Measurements from ENCODE around the gene SAYSD1.

The SAYSD1 gene

DNA sequence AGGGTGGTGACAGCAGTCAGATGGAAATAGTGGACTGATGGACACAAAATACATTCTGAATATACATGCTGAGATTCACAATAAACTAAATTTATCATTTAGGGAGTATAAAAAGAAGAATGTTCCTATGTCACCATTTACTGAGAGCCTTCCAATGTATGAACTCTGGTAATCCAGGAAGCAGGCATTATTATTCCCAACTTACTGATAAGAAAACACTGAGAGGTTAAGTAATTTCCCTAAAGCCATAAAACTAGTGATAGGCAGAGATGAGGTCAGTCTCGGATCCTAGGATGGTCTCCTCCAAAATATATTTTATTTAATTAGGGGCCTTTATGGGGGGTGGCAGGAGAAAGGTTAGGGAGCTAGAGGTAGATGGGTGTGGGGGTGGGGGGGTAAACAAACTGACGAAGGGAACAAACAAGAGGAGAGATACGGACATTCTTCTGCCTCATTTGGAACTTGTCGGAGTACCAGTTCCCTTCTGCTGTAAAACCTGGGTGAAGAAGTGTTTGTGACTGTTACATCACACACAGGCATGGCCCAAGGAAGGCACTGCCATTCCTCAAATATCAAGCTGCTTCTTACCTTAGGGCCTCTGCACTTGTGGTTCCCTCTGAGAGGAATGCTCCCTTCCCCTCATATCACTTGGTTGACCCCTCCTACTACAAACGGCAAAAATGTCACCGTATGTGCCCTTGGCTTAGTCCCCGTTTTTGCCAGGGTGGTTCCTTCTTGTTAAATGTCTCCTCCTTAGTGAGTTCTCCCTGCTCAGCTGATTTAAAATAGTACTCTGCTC, 6.7 kb downstream of the SAYSD1 start:
- DNase-seq = no peak

DNA sequence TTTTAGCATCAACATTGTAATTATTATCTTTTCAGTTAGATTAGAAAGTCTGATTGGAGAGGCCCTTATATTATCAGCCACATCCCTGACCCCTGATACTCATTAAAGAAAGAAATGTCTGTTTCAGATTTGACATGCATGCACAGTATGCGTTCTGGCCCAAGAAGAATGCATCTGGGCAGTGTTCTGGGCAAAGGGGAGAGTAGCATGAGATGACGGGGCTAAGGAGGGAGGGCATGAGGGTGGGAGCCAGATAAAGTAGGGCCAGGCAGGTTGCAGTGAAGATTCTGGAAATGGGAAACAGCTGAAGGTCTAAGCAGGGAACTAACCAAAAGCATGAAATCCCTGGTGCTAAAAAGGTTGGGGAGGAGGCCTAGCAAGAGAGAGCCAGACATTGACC, 7.3 kb downstream of the SAYSD1 start:
- DNase-seq = no peak

DNA sequence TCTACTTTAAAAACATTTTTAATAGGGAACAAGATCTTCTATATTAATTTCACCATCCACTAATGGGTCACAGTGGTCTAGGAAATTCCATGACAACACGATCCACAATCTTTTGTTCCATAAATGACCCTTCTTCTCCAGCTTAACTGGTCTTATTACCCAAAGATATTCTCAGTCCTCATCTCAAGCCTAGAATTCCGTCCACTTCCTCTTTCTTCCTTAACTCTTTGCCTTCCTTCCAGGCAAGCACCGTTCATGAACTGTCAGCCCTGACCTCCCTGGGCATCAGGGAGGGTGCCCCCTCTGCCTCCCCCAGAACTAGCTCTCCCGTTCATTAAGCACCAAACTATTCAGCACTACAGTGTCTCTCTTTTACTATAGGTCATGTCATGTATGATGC, 8.0 kb downstream of the SAYSD1 start:
- no peak for DNase-seq

DNA sequence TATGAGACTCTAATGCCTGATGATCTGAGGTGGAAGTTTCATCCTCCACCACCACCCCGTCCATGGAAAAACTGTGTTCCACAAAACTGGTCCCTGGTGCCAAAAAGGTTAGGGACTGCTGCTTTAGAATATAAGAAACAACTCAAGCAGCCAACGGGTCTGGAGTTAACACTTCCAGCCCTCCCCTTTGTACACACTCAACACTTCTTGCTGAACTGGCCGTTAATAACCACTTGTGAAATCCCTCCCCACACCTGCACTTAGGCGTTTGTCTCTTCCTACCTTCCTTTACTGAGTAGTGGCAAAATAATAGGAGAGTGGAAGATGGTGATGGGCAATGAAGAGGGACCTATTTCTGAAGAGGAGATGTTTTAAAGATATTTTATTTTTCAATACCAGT, 10.5 kb downstream of the SAYSD1 start:
- DNase-seq = no peak

DNA sequence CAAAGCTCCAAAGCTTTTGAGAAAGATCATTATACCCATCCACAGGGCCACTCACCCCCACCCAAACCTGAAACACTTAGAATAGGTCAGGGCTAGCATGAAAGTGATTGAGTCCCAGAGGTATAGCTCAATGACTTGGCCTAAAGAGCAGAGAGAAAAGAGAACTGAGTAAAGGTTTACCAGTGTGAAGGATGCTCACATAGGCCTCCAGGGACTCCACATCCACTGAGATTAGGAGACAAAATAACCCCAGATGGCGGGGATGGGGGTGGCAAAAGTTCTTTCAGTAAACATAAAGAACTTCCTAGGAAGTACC, 12.2 kb downstream of the SAYSD1 start:
- no peak for DNase-seq

DNA sequence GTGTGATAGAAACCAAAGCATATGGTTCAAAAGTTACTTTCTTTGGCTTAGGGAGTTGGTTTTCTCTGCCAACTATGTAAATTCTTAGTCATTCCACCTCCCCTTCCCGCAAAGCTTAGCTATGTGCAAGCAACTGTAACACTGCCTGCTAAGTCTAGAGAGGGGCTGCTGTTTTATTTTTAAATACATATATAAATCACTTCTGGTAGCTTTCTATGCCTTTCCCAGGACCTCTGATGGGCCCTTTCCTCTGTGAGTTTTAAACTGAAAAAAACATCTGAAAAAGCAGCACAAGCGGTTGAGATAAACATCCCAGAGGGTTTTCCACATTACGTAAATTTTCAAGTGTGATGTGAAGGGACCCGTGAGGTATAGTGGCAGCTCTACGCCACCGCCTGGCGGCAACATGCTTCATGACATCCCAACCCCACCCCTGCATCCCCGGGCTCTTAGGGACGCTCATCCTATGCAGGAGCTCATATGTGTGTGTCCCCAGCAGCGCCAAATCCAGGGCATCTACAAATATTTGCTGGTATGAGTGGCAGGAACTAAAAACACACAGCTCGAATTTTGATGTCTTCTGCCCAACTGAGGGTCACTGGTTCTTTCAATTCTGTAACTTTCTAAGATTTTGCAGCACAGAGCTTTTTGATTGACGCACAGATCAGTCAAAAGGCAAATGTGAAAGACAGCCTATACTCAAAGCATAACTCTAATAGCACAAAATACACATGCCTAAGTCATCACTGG, 12.7 kb downstream of the SAYSD1 start:
- no peak for DNase-seq

DNA sequence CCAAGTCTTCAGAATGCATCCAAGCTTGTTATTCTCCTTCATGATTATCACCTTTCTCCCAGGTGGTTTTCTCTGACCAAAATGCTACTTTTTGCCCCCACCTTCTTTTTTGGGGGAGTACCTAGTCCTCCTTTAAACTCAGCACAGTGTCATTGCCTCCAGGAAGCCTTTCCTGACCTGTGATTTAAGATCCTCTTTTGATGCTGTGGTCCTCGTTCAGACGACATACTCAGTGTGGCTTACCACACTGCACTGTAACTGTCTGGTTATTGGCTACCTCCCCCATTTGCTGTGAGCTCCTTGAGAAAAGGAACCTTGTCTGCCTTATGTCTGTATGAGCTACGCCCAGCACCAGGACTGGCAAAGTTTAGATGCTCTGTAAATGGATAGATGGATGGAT, 14.6 kb downstream of the SAYSD1 start:
- no peak for DNase-seq

DNA sequence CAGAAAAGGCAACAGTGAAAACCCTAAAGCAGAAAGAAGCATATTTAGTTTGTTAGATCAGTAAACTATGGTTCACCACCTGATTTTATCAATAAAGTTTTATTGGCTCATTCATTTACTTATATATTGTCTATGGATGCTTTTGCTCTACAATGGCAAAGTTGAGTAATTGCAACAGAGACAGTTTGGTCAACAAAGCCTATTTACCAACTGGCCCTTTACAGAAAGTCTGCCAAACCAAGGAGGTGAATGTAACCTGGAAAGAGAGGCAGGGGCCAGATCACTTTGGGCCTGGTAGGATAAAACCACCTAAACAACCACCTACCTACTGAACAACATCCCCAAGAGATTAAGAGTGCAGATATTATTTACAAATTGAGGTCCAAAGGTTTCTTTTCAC, 19.4 kb downstream of the SAYSD1 start:
- DNase-seq = no peak

DNA sequence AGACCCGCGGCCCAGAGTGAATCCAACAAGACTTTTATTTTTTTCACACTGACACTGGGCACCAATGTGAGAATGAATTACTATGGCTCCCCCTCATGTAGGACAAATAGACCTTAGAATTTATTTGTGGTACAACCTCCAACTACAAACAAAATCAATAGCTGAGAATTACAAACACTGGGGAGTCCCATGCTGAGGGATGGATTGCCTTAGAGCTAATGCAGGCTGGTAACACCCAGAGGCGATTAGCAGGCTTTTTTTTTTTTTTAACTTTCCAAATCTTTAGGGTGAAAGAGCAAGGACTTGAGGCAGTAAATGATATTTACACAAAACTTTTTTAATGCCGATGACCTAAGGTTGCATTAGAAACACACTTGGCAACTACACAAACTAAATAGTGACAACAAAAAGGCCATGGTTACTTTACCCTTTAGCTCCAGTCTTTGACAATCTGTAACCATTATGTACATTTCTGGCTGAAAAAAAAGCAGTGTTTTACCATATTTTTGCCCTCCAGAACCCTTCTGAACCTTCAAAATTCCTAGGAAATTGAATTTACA, 21.8 kb downstream of the SAYSD1 start:
- no peak for DNase-seq

DNA sequence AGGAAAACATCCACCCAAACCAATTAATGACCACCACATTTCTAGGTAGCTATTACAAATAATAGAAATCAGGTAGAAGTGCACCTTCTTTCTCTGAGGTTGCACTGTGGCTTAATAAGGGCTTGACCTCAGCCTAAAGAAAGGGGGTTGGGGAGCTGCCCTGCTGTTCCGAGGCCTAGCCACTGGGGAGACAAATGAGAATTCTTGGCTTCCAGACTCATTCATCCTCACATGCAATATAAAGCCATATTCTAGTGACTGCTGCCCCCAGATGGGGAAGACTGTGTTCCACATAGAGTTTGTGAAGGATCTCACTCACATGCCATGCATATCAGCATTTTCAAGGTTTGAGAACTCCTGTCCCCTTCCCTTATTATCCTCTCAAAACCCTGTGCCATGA, 22.9 kb downstream of the SAYSD1 start:
- DNase-seq = no peak

DNA sequence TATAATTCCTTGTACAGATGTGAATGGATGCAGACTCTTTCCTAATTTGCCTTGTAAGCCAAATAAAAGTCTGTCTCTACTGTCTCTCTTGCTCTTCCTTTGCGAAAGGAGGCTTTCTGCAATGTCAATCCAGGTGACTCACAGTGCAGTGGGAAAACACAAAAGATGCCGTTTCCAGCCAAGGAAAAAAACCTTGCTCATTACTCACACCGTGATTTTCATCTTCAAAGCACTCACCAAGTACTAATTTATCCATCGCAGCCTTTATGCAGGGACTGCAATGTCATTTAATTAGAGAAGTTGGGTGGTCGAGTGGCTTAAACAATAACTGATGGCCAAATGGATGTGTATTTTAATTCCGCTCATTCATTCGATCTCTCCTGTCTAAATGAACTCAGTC, 23.8 kb downstream of the SAYSD1 start:
- no peak for DNase-seq

DNA sequence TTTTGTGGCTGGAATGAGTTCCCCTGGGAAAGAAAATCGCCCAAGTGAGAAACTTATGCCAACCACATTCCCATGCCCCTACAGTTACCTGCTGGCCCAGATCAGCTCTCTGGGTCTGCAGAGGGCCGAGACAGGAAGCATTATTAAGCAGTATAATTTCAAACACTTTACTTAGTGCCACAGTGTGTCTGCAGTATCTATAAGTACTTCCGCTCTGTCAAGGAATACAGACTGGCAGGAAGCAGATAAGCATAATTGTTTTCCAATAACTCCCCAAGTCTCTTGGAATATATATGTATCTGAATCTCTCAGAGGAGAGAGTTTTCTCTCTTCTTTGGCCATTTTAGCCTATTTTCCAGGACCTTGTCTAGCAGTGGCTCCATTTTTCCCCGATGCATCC, 24.9 kb downstream of the SAYSD1 start:
- no peak for DNase-seq

DNA sequence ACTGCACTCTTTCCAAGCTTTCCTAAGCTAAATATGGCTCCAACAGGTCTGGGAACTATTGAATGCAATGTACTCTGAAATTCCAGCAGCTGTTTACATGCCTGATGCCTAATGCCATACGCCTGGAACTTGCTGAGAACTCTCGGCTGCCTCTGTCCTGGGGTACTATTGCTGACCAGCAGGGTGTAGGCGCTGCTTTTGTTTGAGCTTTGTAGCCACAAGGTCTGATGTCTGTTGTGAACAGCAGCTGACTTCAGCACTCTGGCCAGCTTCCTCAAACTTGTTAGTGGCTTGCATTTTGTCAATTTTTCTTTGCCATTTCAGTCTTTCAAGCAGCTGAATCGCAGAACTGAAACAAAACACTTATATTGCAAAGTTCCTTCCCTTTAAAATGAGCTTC, 26.7 kb downstream of the SAYSD1 start:
- DNase-seq = no peak

DNA sequence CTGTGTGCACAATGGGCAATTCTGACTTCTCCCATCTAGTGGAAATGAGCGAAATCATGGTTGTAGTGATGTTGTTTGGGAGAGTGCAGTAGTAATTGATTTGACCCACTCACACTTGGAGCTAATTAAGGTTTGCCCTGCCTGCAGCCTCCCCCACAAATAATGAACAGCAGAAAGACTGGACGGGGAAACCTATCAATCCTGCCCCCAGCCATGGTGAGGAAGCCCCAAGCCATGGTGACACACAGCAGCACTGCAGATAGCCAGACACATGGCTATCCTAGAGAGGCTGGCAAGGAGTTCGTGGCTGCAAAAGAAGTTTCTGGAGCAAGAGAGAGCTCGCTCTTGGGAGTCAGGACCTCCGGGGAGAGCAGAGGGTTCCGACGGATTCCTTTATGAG, 27.8 kb downstream of the SAYSD1 start:
- no peak for DNase-seq

DNA sequence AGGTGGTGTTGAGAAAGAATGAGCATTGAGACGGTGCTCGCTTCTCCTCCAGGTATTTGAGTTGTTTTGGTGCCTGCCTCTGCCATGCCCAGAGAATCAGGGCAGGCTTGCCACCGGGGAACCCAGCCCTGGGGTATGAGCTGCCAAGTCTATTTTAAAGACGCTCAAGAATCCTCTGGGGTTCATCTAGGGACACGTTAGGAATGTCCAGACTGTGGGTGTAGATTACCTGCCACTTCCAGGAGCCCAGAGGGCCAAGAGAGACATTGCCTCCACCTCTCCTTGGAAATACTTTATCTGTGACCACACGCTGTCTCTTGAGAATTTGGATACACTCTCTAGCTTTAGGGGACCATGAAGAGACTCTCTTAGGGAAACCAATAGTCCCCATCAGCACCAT, 28.3 kb downstream of the SAYSD1 start:
- DNase-seq = no peak

DNA sequence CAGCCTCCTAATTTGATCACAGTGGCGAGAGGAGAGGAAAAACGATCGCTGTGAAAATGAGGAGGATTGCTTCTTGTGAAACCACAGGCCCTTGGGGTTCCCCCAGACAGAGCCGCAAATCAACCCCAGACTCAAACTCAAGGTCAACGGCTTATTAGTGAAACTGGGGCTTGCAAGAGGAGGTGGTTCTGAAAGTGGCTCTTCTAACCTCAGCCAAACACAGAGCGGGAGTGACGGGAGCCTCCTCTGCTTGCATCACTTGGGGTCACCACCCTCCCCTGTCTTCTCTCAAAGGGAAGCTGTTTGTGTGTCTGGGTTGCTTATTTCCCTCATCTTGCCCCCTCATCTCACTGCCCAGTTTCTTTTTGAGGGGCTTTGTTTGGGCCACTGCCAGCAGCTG, 28.7 kb downstream of the SAYSD1 start:
- no peak for DNase-seq

DNA sequence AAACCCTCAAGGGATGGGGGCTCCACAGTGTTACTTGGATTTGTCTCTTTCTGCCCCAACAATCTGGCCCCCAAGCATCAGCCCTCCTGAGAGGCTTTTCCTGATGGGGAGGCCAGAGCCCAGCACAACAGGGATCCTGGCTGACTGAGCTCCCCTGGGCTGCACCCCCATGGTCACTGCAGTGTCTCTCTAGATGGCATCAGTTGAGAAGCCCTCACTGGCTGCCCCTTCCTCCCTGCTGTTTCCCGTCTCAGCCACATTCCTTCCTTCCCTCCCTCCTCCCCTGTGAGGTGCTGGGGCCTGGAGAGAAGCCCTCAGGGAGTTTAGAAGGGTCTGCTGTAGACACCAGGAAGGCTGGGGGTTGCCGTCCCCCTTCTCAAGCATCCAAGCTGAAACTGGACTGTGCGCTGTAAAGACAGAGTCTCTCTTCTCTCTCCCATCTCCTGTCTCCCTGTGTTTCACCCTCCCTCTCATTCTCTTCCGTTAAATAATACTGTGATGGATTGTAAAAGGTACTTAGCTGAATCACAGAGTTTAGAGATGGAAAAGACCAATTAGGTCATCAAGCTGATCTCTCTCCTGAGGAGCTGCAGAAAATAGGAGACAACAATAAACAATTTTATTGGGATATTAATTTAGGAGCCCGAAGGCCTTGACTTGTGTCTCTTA, 29.7 kb downstream of the SAYSD1 start:
- DNase-seq = no peak

DNA sequence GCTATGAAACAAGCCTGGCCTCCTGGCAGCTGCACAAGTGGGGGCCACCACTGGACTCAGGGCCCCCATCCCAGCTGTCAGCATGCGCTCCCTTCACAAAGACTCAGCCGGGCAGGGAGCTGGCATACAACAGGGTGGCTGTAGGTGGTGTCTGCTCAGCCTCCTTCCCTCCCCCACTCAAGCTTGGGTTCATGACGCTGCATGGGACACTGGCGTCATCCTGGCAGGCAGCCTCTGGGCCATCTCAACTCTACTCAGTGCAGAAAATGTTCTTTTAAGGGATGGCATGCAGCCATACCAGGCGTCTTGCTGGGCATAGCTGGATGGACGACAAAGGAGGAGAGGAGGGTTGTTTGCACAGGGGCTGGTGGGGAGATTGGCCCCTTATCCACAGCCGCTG, 30.5 kb downstream of the SAYSD1 start:
- no peak for DNase-seq

DNA sequence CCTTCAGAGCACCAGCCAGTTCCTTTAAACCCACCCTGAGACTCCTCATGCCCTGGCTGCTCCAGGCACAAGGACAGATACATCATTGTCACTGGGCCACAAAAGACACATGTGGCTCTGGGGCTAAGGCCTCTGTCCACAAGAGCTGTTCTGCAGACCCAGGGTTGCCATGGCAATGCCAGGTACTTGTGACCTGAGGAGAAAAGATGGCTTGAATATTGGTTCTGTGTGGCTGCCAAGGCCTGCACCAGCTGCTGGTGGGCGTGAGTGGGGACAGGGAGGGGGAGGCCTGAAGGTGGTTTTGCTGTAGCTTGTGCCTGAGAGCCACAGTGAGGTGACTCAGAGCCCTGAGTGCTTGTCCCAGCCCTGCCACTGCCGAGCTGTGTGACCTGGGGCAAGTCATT, 31.8 kb downstream of the SAYSD1 start:
- no peak for DNase-seq

DNA sequence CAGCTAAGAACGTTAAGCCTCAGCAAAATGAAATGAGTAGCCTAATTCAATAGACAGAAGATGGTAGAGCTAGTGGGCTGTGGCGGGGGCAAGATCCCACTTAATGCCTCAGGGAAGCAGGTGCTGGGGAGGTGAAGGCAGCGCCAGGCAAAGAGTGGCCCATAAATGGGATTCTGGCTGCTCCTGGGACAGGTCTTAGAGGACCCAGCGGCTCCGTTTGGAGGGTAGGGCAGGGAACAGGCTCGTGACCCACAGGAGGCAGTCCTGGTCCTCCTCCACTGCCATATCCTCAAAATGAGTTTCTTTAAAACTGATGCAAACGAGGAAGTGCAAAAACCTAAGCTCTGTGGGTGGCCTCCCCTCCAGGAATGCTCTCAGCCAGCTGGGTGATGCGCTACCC, 32.7 kb downstream of the SAYSD1 start:
- DNase-seq = no peak

DNA sequence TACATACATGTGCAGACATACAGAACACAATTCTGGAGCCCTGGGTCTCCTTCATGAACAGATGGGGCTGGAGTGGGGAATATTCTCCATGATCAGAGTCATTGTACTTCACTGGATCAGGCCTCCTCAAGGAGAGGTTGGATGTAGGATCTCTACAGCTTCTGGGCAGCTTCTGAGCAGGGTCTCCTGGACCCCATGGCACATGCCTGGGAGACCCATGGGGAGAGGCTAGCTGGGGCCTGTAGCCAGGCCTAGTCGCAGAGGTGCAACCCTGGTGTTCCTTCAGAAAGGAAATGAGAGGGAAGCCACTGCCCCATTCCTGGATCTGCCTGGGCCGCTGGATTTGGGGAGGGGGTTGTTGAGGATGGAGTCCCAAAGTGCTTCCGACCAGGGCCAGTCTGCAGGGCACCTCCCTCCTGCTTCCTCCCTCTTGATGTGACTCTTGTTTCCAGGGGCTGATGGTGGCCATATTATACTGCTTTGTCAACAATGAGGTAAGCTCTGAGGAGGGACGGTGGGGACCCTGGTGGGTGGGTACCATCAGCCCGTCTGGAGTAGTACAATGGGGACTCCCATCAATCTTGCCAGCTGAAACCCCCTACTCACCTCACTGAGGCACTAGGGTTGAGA, 34.6 kb downstream of the SAYSD1 start:
- DNase-seq = no peak

DNA sequence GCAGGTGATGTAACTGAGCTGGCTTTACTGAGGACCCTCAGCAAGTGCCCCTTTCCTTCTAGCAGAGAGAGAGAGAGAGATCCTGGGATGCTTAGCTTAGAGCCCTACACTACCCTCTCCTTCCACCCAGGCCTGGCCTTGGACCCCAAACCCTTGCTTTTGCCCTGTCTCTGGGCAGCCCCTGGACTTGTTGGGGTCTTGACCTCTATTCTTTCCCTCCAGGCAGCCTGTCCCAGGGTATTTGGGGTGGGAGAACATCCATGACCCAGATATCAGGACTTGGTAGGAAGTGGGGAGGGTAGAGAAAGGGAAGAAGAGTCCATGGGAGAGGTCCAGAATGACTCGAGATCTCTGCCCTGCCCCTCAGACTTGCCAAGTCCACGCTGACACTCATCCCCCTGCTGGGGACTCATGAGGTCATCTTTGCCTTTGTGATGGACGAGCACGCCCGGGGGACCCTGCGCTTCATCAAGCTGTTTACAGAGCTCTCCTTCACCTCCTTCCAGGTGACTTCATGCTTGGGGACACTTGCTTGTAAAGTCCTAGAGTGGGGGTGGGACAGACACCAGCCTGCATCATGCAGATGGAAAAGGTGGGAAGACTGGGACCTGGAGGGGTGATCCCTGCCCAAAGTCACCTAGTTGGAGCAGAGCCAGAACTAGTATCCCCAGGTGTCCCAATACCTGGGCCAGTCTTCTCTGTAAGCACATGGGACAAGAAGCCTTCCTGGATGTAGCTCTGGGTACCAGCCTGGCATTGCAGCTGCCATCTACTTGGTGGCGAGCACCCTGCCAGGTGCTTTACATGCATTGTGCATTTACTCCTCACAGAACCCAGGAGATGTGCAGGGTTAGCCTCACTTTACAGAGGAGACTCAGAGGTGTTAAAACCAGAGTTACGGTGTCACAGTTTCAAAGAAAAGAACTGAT, 35.5 kb downstream of the SAYSD1 start:
- no peak for DNase-seq

Data from NCI-H187 (cell line).